Keratinocyte (primary cell): ENCODE results near the gene MLEC. TPM values are rescaled to one million over a fixed set of nuclear protein-coding genes. Genes with fewer than 3 reads are reported as not detected.

Source experiments
- DNase-seq: peaks from one replicate; pipeline ENCODE4 v3.0.0-alpha.2; 2011; ENCODE audit warnings: low read depth, missing footprints, low spot score
- FAIRE-seq: peaks from 2 replicates; lab custom pipeline; 2011; peaks lifted over from hg19 to GRCh38; lab: Jason Lieb, UNC
- H2AFZ ChIP-seq: 2 replicates; pipeline ENCODE4 v1.6.0; 2012; ENCODE audit warnings: low read length, control low read depth, inconsistent platforms; ENCODE audit not compliant: control insufficient read depth
- H3K27ac ChIP-seq: 2 replicates; pipeline ENCODE4 v1.5.1; 2011; ENCODE audit warnings: low read length; ENCODE audit not compliant: control insufficient read depth, insufficient read depth
- H3K27me3 ChIP-seq: 3 replicates; pipeline ENCODE4 v1.6.0; 2011; ENCODE audit warnings: low read length; ENCODE audit not compliant: control insufficient read depth, insufficient read depth; ENCODE audit errors: extremely low read depth
- H3K36me3 ChIP-seq, 2 experiments: 2 replicates in 1 of 2; 3 replicates in 1 of 2; pipeline ENCODE4 v1.5.1; 2011; ENCODE audit warnings: low read length in 2 of 2, mild to moderate bottlenecking in 1 of 2; ENCODE audit not compliant: control insufficient read depth in 2 of 2, insufficient read depth in 2 of 2; ENCODE audit errors: extremely low read depth in 1 of 2
- H3K4me1 ChIP-seq: 3 replicates; pipeline ENCODE4 v1.5.1; 2011; ENCODE audit warnings: low read length; ENCODE audit not compliant: control insufficient read depth, insufficient read depth; ENCODE audit errors: extremely low read depth
- H3K4me2 ChIP-seq: 3 replicates; pipeline ENCODE4 v1.6.0; 2011; ENCODE audit warnings: low read depth, low read length; ENCODE audit not compliant: control insufficient read depth, insufficient read depth; ENCODE audit errors: extremely low read depth
- H3K4me3 ChIP-seq, 3 experiments: fragments of 200-600 bp in 1 of 3; sonication (generic) in 1 of 3; 2 replicates in 2 of 3; 3 replicates in 1 of 3; pipeline ENCODE4 v1.5.1; 2011 to 2016; ENCODE audit warnings: low read length in 3 of 3, mild to moderate bottlenecking in 3 of 3, control low read depth in 2 of 3, inconsistent platforms in 1 of 3, low read depth in 1 of 3, mixed read lengths in 1 of 3, mixed run types in 1 of 3, moderate library complexity in 1 of 3; ENCODE audit not compliant: control insufficient read depth in 2 of 3, insufficient read depth in 2 of 3; ENCODE audit errors: extremely low read depth in 1 of 3
- H3K79me2 ChIP-seq: 2 replicates; pipeline ENCODE4 v1.6.0; 2012; ENCODE audit warnings: low read length; ENCODE audit not compliant: control insufficient read depth, insufficient read depth
- H3K9ac ChIP-seq: 3 replicates; pipeline ENCODE4 v1.6.0; 2011; ENCODE audit warnings: low read length; ENCODE audit not compliant: control insufficient read depth, insufficient read depth; ENCODE audit errors: extremely low read depth
- H3K9me1 ChIP-seq: 3 replicates; pipeline ENCODE4 v1.6.0; 2011; ENCODE audit warnings: low read length; ENCODE audit not compliant: control insufficient read depth, insufficient read depth; ENCODE audit errors: extremely low read depth
- H3K9me3 ChIP-seq: 2 replicates; pipeline ENCODE4 v1.5.1; 2012; ENCODE audit warnings: low read depth, low read length; ENCODE audit not compliant: control insufficient read depth
- H4K20me1 ChIP-seq: 3 replicates; pipeline ENCODE4 v1.6.0; 2011; ENCODE audit warnings: low read length; ENCODE audit not compliant: control insufficient read depth, insufficient read depth; ENCODE audit errors: extremely low read depth
- CTCF ChIP-seq, 3 experiments: IDR thresholded peaks in 1 of 3; conservative IDR thresholded peaks in 1 of 3; optimal IDR thresholded peaks in 1 of 3; 2 replicates in 2 of 3; 3 replicates in 1 of 3; pipeline versions ENCODE3 to v1.5.1; 2011; ENCODE audit warnings: low read length in 3 of 3, mild to moderate bottlenecking in 3 of 3, moderate library complexity in 2 of 3, control low read depth in 1 of 3, inconsistent platforms in 1 of 3; ENCODE audit not compliant: insufficient read depth in 2 of 3; ENCODE audit errors: extremely low read depth in 1 of 3
- EZH2 ChIP-seq: IDR thresholded peaks from one replicate; pipeline ENCODE4 v1.6.1; 2012; ENCODE audit warnings: inconsistent platforms, mild to moderate bottlenecking, low read length, moderate library complexity
- dilution Hi-C: fragments of 300-500 bp; cut with MboI; formaldehyde crosslinking; loops from one replicate; pipeline ENCODE4 v1.7.0; 2020; ENCODE audit warnings: low sequenced_read_pairs; ENCODE audit not compliant: extremely low pct_ligation_motif_present
- polyA plus RNA-seq, 5 experiments: library from polyadenylated mRNA; depleted of rRNA in 3 of 5; stranded (reverse) in 3 of 5; stranded (forward) in 1 of 5; unstranded in 1 of 5; fragments of >200 nt; gene quantifications; 1 replicate in 1 of 5; 2 replicates in 3 of 5; 3 replicates in 1 of 5; pipeline versions ENCODE4 v1.2.1 to v1.2.3, GENCODE V29; 2011 to 2012; ENCODE audit warnings: missing spikeins in 2 of 5, low read depth in 1 of 5, low replicate concordance in 1 of 5

Gene MLEC
- polyA plus RNA-seq, 1 donor (not counting 4 experiments of a cell fraction or from before 2014, with no cell fraction given), result 65.2 TPM

DNA sequence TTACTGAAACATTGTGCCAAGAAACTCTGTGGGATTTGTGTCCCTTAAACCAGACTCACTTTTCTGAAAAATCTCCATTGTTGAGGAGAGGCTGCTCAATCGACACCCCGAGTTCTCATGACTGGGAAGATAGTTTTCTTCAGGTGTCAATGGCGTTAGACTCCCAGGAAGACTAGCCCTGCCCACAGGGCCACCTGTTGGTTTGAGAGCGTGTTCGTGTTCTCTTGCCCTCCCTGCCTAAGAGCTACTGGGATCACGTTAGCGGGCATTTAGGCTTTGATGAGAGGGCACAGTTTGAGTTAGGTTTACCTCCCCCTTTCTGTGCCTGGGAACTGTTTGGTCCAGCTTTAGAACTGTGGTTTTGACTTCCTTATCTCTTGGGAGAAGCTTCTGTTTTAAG, 12.6 kb downstream of the MLEC start:
- no peak overlapping the region for H3K4me2 ChIP-seq

GRCh38 chr12:120700886-120701285, 13.9 kb downstream of the MLEC start:
- Histone ChIP-seq H3K9me1 (no peaks in the 10 kb centered on the region), H3K36me3 (peaks cover 23 to 35% of the 10 kb centered on the region in 2 experiments), H3K4me3 (no peak overlapping the region), H3K27me3 (no peaks in the 10 kb centered on the region), H3K79me2 (no peaks in the 10 kb centered on the region), H2AFZ (no peak overlapping the region), H3K9me3 (no peaks in the 10 kb centered on the region), H3K4me2 (no peak overlapping the region), H4K20me1 (no peaks in the 10 kb centered on the region), H3K9ac (no peak overlapping the region), H3K27ac (no peak overlapping the region), H3K4me1 (no peaks in the 10 kb centered on the region)
- TF ChIP-seq EZH2 (no peak), CTCF (optimal IDR thresholded peaks at IDR 0.05 in 1 of 3, IDR thresholded peaks at IDR 0.05 in 1 of 3, conservative IDR thresholded peaks at IDR 0.05 in 1 of 3; ENCODE audit: extremely low read depth in 1 of 3, insufficient read depth in 2 of 3, low read length in 3 of 3) (no peak)
- DNase-seq (no peak), FAIRE-seq (no peak)
- dilution Hi-C loops, result no loop called here

More for the DNA sequence above, 12.6 kb downstream of the MLEC start:
- Histone ChIP-seq H4K20me1 (no peaks in the 10 kb centered on the region), H3K4me1 (no peaks in the 10 kb centered on the region), H3K9me3 (no peaks in the 10 kb centered on the region), H3K27me3 (no peaks in the 10 kb centered on the region), H2AFZ (no peak overlapping the region), H3K9ac (no peak overlapping the region), H3K9me1 (no peaks in the 10 kb centered on the region), H3K36me3 (peaks cover 34 to 39% of the 10 kb centered on the region in 2 experiments), H3K79me2 (no peaks in the 10 kb centered on the region), H3K4me3 (no peak overlapping the region), H3K27ac (no peak overlapping the region)
- dilution Hi-C loops, result no loop called here
- DNase-seq, result no peak
- no peak for FAIRE-seq
- TF ChIP-seq CTCF (optimal IDR thresholded peaks at IDR 0.05 in 1 of 3, IDR thresholded peaks at IDR 0.05 in 1 of 3, conservative IDR thresholded peaks at IDR 0.05 in 1 of 3; ENCODE audit: extremely low read depth in 1 of 3, insufficient read depth in 2 of 3, low read length in 3 of 3) (no peak), EZH2 (no peak)
